VCaP (cell line): ENCODE measurements around the gene ZNF367.

Experiments used
- H3K27ac ChIP-seq: fragments of 450-650 bp; 2 replicates; pipeline ENCODE4 v1.5.1; 2017
- TF ChIP-seq, protein P1 (sequence below): fragments of 450-650 bp; conservative IDR thresholded peaks from 2 replicates; pipeline ENCODE4 v1.5.1; 2017; ENCODE audit warnings: mild to moderate bottlenecking, moderate library complexity

Gene ZNF367

GRCh38 chr9:96448546-96449170 lies 30.5 kb upstream of the ZNF367 start:
- H3K27ac ChIP-seq, result no peak overlapping the region
- TF ChIP-seq, protein P1, sequence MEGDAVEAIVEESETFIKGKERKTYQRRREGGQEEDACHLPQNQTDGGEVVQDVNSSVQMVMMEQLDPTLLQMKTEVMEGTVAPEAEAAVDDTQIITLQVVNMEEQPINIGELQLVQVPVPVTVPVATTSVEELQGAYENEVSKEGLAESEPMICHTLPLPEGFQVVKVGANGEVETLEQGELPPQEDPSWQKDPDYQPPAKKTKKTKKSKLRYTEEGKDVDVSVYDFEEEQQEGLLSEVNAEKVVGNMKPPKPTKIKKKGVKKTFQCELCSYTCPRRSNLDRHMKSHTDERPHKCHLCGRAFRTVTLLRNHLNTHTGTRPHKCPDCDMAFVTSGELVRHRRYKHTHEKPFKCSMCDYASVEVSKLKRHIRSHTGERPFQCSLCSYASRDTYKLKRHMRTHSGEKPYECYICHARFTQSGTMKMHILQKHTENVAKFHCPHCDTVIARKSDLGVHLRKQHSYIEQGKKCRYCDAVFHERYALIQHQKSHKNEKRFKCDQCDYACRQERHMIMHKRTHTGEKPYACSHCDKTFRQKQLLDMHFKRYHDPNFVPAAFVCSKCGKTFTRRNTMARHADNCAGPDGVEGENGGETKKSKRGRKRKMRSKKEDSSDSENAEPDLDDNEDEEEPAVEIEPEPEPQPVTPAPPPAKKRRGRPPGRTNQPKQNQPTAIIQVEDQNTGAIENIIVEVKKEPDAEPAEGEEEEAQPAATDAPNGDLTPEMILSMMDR, result no peak

- TF ChIP-seq, protein P1, result no peak
- no peak overlapping the region for H3K27ac ChIP-seq
Observed at GRCh38 chr9:96447406-96447805, 29.2 kb upstream of the ZNF367 start.

DNA sequence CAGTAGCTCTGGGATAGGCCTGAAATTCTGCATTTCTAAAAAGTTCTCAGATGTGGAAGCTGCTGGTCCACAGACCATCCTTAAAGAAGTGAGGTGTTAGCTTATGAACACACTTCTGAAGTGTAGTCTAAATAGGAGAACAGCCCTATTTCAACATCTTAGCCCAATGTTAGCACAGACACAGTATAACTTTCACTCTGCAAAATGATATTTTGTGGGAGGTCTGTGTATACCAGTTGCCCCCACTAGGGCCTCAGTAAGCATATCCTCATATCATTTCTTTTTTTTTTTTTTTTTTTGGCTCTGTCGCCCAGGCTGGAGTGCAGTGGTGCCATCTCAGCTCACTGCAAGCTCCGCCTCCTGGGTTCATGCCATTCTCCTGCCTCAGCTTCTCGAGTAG lies 24.3 kb upstream of the ZNF367 start:
- H3K27ac ChIP-seq, result no peak overlapping the region
- TF ChIP-seq, protein P1, result no peak

- TF ChIP-seq, protein P1, result peak; percentile 78
- H3K27ac ChIP-seq, result no peak overlapping the region
Observed at GRCh38 chr9:96441798-96442445, 23.8 kb upstream of the ZNF367 start.

GRCh38 chr9:96440671-96441199 lies 22.6 kb upstream of the ZNF367 start:
- TF ChIP-seq, protein P1, result no peak
- H3K27ac ChIP-seq, result no peak overlapping the region

GRCh38 chr9:96437454-96437853 lies 19.3 kb upstream of the ZNF367 start:
- TF ChIP-seq, protein P1, result no peak
- no peak overlapping the region for H3K27ac ChIP-seq

GRCh38 chr9:96436456-96437126 lies 18.4 kb upstream of the ZNF367 start:
- TF ChIP-seq, protein P1, result no peak
- no peak overlapping the region for H3K27ac ChIP-seq
